ENCODE data around the gene SCAF4.

Gene SCAF4

GRCh38 chr21:31735511-31735992, 3.6 kb upstream of the SCAF4 start:
- no peak for DNase-seq

GRCh38 chr21:31733551-31734149, 1.7 kb upstream of the SCAF4 start:
- no peak for DNase-seq

GRCh38 chr21:31732597-31733550, 956 bp upstream of the SCAF4 start:
- DNase-seq = no peak

- DNase-seq = no peak
These were observed 662 bp downstream of the SCAF4 start for GRCh38 chr21:31731056-31731856.

- DNase-seq = no peak
These were observed 1.2 kb downstream of the SCAF4 start for GRCh38 chr21:31730712-31731055.

GRCh38 chr21:31729622-31730343, 2.1 kb downstream of the SCAF4 start:
- DNase-seq = no peak

GRCh38 chr21:31728952-31729351, 3.0 kb downstream of the SCAF4 start:
- DNase-seq = no peak

- no peak for DNase-seq
These were observed 3.7 kb downstream of the SCAF4 start for GRCh38 chr21:31728191-31728590.

GRCh38 chr21:31727181-31727580, 4.7 kb downstream of the SCAF4 start:
- DNase-seq = no peak

- DNase-seq = no peak
These were observed 5.5 kb downstream of the SCAF4 start for GRCh38 chr21:31726407-31726806.

- DNase-seq = no peak
These were observed 6.6 kb downstream of the SCAF4 start for GRCh38 chr21:31725202-31725839.

GRCh38 chr21:31724552-31724951, 7.4 kb downstream of the SCAF4 start:
- no peak for DNase-seq

- no peak for DNase-seq
These were observed 10.5 kb downstream of the SCAF4 start for GRCh38 chr21:31721381-31721780.

- DNase-seq = no peak
These were observed 11.2 kb downstream of the SCAF4 start for GRCh38 chr21:31720739-31721138.

- no peak for DNase-seq
These were observed 11.6 kb downstream of the SCAF4 start for GRCh38 chr21:31720330-31720729.

- DNase-seq = no peak
These were observed 15.8 kb downstream of the SCAF4 start for GRCh38 chr21:31716106-31716505.

GRCh38 chr21:31714741-31715365, 17.1 kb downstream of the SCAF4 start:
- no peak for DNase-seq

GRCh38 chr21:31713973-31714740, 17.8 kb downstream of the SCAF4 start:
- DNase-seq = no peak

GRCh38 chr21:31713115-31713514, 18.8 kb downstream of the SCAF4 start:
- no peak for DNase-seq

- no peak for DNase-seq
These were observed 20.1 kb downstream of the SCAF4 start for GRCh38 chr21:31711745-31712285.

- no peak for DNase-seq
These were observed 20.6 kb downstream of the SCAF4 start for GRCh38 chr21:31711326-31711725.

All from SW 1271 (cell line).